Measurements from ENCODE around the gene PAQR4.
A peak's percentile ranks its signal among the peaks of the same experiment; 100 is the strongest.

- TF ChIP-seq POLR2A (IDR thresholded peaks at IDR 0.05) (no peak), CTCF (IDR thresholded peaks at IDR 0.05) (peak; percentile 92 to 97 (median 96))
Measured at GRCh38 chr16:2927010-2927646, 42.0 kb upstream of the PAQR4 start.

Measured in upper lobe of left lung (tissue), 4 donors.